Activated naive CD8-positive, alpha-beta T cell (primary cell): Measurements from ENCODE around the gene PTPRT.

Experiments used
- H3K27ac Mint-ChIP-seq: one replicate; pipeline ENCODE4 v1.8.0; 2021; ENCODE audit warnings: mixed read lengths
- H3K27me3 Mint-ChIP-seq: one replicate; pipeline ENCODE4 v1.8.0; 2021; ENCODE audit warnings: mixed read lengths
- H3K36me3 Mint-ChIP-seq: one replicate; pipeline ENCODE4 v1.8.0; 2021; ENCODE audit warnings: mixed read lengths
- H3K4me1 Mint-ChIP-seq: one replicate; pipeline ENCODE4 v1.8.0; 2021; ENCODE audit warnings: low read depth, mixed read lengths
- H3K4me3 Mint-ChIP-seq: one replicate; pipeline ENCODE4 v1.8.0; 2021; ENCODE audit warnings: mild to moderate bottlenecking, mixed read lengths
- H3K9me3 Mint-ChIP-seq: one replicate; pipeline ENCODE4 v1.8.0; 2021; ENCODE audit warnings: low read depth, mixed read lengths

Gene PTPRT

DNA sequence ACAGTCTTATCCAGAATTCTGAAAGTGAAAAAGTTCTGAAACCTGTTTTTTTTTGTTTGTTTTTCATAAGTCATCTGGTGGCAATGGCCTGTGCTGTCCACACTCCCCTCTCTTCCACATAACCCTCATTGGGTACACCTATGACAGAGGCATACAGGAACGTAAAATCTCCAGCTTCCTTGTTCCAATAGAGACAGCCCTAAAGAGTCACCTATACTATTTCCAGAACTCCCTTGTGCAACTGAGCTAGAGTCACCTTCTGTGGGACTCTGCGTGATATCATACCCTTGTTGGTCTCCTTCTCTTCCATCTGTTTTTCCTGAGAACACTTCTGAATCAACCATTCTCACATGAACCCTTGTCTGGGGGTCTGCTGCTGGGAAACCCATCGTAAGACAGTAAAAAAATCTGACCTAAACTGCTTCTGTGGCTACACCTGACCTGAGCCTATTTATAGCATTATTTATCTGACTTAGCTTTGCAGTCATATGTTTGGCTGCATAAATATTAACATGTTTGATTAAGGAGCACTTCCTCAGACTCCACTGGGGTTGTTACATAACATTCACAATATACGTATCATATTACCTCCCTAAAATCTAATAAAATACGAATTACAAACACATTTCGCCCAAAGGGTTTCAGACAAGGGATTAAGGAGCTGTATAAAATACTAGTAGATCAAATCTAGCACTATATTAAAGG lies 151.9 kb downstream of the PTPRT start:
- Mint-ChIP-seq H3K36me3 (no peaks in the 10 kb centered on the region), H3K9me3 (no peaks in the 10 kb centered on the region), H3K27me3 (peaks cover 6% of the 10 kb centered on the region), H3K27ac (no peak overlapping the region), H3K4me3 (no peak overlapping the region), H3K4me1 (no peaks in the 10 kb centered on the region)

DNA sequence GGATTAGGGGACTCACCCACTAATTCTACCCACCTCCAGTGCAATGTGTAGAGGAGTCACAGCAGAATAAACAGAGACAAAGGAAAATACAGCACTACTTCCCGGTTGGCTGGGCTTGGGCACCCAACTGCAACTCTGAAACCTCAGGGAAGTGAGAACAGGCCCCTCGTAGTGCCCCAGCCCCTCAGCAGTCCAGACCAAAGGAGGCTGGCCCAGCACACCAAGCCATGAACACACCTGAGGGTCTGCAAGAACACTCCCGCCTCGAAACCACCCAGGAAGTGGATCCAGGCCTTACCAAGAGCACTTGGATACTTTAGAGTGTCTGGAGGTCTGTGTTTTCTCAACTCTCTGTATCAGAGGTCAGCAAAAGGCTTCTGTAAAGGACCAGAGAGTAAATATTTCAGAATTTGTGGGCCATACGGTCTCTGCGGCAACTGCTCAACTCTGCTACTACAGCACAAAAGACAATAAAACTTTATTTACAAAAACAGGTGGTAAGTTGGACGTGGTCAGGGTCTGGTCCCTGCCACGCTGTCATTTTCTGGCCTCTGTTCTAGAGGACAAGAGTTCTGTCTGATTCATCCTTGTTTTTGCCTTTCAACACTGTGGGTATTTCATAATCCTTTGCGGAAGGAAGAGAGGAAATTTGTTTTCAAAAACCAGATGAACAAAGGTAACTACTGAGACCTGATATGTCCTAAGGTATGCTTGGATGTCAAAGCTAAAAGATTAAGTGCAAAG lies 154.6 kb downstream of the PTPRT start:
- H3K36me3 Mint-ChIP-seq: no peaks in the 10 kb centered on the region
- peaks cover 6% of the 10 kb centered on the region for H3K27me3 Mint-ChIP-seq
- no peak overlapping the region for H3K4me3 Mint-ChIP-seq
- no peaks in the 10 kb centered on the region for H3K9me3 Mint-ChIP-seq
- no peak overlapping the region for H3K27ac Mint-ChIP-seq
- no peaks in the 10 kb centered on the region for H3K4me1 Mint-ChIP-seq

- no peak overlapping the region for H3K4me3 Mint-ChIP-seq
- H3K9me3 Mint-ChIP-seq: no peaks in the 10 kb centered on the region
- H3K27ac Mint-ChIP-seq: no peak overlapping the region
- H3K4me1 Mint-ChIP-seq: no peaks in the 10 kb centered on the region
- peaks cover 2% of the 10 kb centered on the region for H3K27me3 Mint-ChIP-seq
- no peaks in the 10 kb centered on the region for H3K36me3 Mint-ChIP-seq
Measured at GRCh38 chr20:43032459-43032858, 157.2 kb downstream of the PTPRT start.

DNA sequence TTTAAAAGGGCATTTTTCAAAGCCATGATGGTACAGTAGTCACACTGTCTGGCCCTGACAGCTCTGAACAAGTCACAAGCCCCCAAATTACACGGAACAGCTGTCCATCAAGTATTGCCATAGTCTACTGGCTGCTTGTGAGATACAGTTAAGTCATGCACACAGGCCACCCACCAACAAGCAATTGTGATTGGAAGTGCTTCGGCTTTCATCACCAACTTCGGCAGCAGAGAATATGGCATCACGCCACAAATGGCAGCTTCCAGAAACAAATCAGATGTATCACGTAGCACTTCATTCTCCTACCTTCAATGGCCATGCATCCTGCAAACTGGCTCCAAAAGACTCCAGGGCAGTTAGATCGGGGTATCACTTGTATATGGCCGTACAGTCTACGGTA lies 160.5 kb downstream of the PTPRT start:
- Mint-ChIP-seq H3K4me3 (no peak overlapping the region), H3K27ac (no peak overlapping the region), H3K27me3 (peaks cover 2% of the 10 kb centered on the region), H3K9me3 (no peaks in the 10 kb centered on the region), H3K36me3 (no peaks in the 10 kb centered on the region), H3K4me1 (no peaks in the 10 kb centered on the region)

GRCh38 chr20:43028470-43028869 lies 161.2 kb downstream of the PTPRT start:
- no peaks in the 10 kb centered on the region for H3K4me1 Mint-ChIP-seq
- H3K36me3 Mint-ChIP-seq: no peaks in the 10 kb centered on the region
- no peaks in the 10 kb centered on the region for H3K9me3 Mint-ChIP-seq
- peaks cover 2% of the 10 kb centered on the region for H3K27me3 Mint-ChIP-seq
- no peak overlapping the region for H3K4me3 Mint-ChIP-seq
- H3K27ac Mint-ChIP-seq: no peak overlapping the region

- Mint-ChIP-seq H3K4me3 (no peak overlapping the region), H3K9me3 (no peaks in the 10 kb centered on the region), H3K27ac (no peak overlapping the region), H3K36me3 (no peaks in the 10 kb centered on the region), H3K4me1 (no peaks in the 10 kb centered on the region), H3K27me3 (no peaks in the 10 kb centered on the region)
Measured at GRCh38 chr20:43023836-43024235, 165.9 kb downstream of the PTPRT start.

GRCh38 chr20:43022568-43022967 lies 167.1 kb downstream of the PTPRT start:
- no peaks in the 10 kb centered on the region for H3K9me3 Mint-ChIP-seq
- no peak overlapping the region for H3K4me3 Mint-ChIP-seq
- no peaks in the 10 kb centered on the region for H3K27me3 Mint-ChIP-seq
- no peaks in the 10 kb centered on the region for H3K4me1 Mint-ChIP-seq
- no peaks in the 10 kb centered on the region for H3K36me3 Mint-ChIP-seq
- H3K27ac Mint-ChIP-seq: no peak overlapping the region

GRCh38 chr20:43022081-43022480 lies 167.6 kb downstream of the PTPRT start:
- H3K27ac Mint-ChIP-seq: no peak overlapping the region
- no peak overlapping the region for H3K4me3 Mint-ChIP-seq
- H3K9me3 Mint-ChIP-seq: no peaks in the 10 kb centered on the region
- no peaks in the 10 kb centered on the region for H3K36me3 Mint-ChIP-seq
- no peaks in the 10 kb centered on the region for H3K27me3 Mint-ChIP-seq
- no peaks in the 10 kb centered on the region for H3K4me1 Mint-ChIP-seq

DNA sequence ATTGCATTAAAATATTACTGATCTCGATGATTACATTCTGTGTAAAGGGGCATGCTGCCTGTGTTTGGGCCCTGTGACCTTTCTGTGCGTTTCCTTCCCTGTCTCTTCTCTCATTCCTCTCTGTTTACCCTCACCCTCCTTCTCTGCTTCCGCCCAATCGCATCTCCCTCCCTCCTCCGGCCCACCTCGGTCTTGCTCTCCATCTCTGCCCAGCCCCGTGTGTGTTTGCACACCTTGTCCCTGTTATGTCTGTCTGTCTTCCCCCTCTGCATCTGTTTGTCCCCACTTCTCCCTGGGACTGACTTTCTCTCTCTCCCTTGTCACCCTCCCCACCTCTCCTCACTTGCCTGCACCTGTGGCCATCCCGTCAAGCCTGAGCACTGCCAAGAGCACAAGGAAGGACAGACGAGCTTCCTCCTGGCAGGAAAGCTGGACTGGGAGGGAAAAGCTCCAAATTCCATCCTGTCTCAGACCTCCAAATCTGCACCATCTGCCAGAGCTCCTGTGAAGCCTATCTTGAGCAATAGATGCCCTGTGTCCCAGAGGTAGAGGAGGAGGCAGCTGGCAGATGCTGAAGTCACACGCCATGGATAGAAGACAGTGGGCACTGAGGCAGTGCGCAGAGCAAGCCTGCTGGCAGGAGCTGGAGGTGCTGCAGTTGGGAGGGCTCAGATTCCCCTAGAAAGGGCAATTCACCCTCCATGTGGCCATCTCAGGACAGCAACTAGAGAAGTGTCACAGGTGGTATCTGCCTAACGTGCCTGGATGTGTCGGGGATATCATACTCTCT lies 172.3 kb downstream of the PTPRT start:
- Mint-ChIP-seq H3K4me3 (no peak overlapping the region), H3K36me3 (no peaks in the 10 kb centered on the region), H3K27ac (no peak overlapping the region), H3K4me1 (no peaks in the 10 kb centered on the region), H3K27me3 (peaks cover 4% of the 10 kb centered on the region), H3K9me3 (no peaks in the 10 kb centered on the region)

- Mint-ChIP-seq H3K4me3 (no peak overlapping the region), H3K4me1 (no peaks in the 10 kb centered on the region), H3K27ac (no peak overlapping the region), H3K27me3 (peaks cover 4% of the 10 kb centered on the region), H3K36me3 (no peaks in the 10 kb centered on the region), H3K9me3 (no peaks in the 10 kb centered on the region)
Measured at GRCh38 chr20:43016257-43016656, 173.4 kb downstream of the PTPRT start.

DNA sequence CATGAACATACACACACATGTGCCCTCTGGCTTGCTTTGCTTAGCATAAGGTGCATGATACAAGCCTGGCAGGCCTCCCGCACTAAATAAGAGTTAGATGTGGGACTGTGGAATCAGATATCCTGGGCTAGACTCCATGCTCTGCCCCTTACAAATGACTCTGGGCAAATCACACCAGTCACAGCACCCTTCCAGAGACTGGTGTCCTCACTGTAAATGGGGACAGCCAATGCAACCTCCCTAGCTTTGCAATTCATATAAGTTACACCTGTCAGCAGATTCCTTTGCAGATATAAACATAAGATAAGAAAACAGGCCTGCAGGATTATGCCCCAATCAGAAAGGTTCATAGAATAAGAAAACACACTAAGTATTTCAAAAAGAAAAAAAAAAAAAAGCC lies 174.1 kb downstream of the PTPRT start:
- Mint-ChIP-seq H3K4me3 (no peak overlapping the region), H3K9me3 (no peaks in the 10 kb centered on the region), H3K27me3 (peaks cover 4% of the 10 kb centered on the region), H3K36me3 (no peaks in the 10 kb centered on the region), H3K27ac (no peak overlapping the region), H3K4me1 (no peaks in the 10 kb centered on the region)

GRCh38 chr20:43014206-43014605 lies 175.5 kb downstream of the PTPRT start:
- Mint-ChIP-seq H3K4me1 (no peaks in the 10 kb centered on the region), H3K36me3 (no peaks in the 10 kb centered on the region), H3K27ac (no peak overlapping the region), H3K27me3 (peaks cover 4% of the 10 kb centered on the region), H3K9me3 (no peaks in the 10 kb centered on the region), H3K4me3 (no peak overlapping the region)

DNA sequence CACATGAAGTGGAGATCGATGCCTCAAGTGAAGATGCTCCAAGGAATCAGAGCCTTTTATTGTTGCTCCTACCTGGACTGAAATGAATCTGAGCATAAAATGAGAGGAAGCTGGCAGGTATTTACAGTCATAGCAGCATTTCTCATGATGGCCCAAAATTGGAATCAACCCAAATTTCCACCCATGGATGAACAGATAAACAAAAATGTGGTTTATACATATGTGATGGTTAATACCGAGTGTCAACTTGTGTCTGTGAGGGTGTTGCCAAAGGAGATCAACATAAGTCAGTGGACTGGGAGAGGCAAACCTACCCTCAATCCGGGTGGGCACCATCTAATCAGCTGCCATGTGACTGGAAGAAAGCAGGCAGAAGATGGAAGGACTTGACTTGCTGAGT lies 178.2 kb downstream of the PTPRT start:
- no peak overlapping the region for H3K27ac Mint-ChIP-seq
- no peaks in the 10 kb centered on the region for H3K36me3 Mint-ChIP-seq
- no peak overlapping the region for H3K4me3 Mint-ChIP-seq
- H3K4me1 Mint-ChIP-seq: no peaks in the 10 kb centered on the region
- H3K9me3 Mint-ChIP-seq: no peaks in the 10 kb centered on the region
- peaks cover 2% of the 10 kb centered on the region for H3K27me3 Mint-ChIP-seq

DNA sequence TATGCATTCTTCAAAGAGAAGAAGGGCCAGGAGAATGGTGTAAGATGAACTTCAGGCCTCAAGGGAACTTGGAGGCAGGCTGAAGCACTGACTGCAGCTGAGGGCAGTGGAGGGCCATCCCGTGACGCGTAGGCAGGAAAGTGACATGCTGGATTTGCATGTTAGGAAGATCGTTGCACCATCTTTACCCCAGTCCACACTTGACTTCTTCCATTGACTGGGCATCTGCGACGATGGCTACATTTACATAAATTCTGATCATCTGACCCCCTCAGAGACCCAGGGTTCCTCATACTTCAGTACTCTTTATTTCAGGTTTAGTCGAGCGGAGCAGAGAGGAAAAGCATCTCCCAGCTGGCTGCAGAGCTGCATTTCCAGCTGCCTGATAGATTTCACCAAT lies 180.2 kb downstream of the PTPRT start:
- H3K4me1 Mint-ChIP-seq: no peaks in the 10 kb centered on the region
- no peak overlapping the region for H3K4me3 Mint-ChIP-seq
- H3K27me3 Mint-ChIP-seq: no peaks in the 10 kb centered on the region
- no peaks in the 10 kb centered on the region for H3K36me3 Mint-ChIP-seq
- H3K27ac Mint-ChIP-seq: no peak overlapping the region
- H3K9me3 Mint-ChIP-seq: no peaks in the 10 kb centered on the region

DNA sequence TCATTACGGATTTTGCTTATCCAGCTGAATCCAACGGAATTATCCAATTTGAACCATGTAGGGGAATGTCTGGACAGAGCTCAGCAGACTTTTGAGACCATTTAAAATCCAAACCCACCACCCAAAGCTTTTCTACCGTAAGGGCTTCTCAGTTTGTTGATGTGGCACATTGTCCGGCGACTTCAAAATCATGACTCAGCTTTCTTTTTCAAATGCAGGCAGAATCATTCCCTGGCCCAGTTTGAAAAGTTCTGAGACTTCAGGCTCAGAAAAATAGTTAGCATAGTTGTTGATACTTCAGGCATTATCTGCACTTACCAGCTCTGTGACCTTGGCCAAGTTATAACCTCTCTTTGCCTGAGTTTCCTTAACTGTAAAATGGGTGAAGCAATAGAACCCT lies 182.2 kb downstream of the PTPRT start:
- Mint-ChIP-seq H3K27me3 (no peaks in the 10 kb centered on the region), H3K36me3 (no peaks in the 10 kb centered on the region), H3K4me3 (no peak overlapping the region), H3K9me3 (no peaks in the 10 kb centered on the region), H3K4me1 (no peaks in the 10 kb centered on the region), H3K27ac (no peak overlapping the region)
